Left colon (tissue), 2 donors: Measurements from ENCODE around the gene FER. TPM values are rescaled to one million over a fixed set of nuclear protein-coding genes. Genes with fewer than 3 reads are reported as not detected.
"Not testable (repeated sequence)": the region's sequence is repeated elsewhere in the genome, so short reads cannot be mapped to it uniquely, and the experiment has no call there.

Source experiments
- ATAC-seq: fragments of 200-7000 bp; cut with Tn5 transposase; one replicate; pipeline ENCODE4 v1.9.1; 2020; ENCODE audit warnings: mild to moderate bottlenecking, moderate library complexity
- DNase-seq, 2 donors: peaks; one replicate each; pipeline ENCODE4 v3.0.0-alpha.2; 2020
- intact Hi-C, 2 donors: fragments of 100-400 bp; cut with DNase I in 1 of 2; cut with micrococcal nuclease in 1 of 2; formaldehyde crosslinking; loops; one replicate each; pipeline versions ENCODE4 v1.11.2 to v1.14.0; 2022; cut with DNase I, micrococcal nuclease
- total RNA-seq, 2 donors: library from RNA; stranded (reverse); fragmentation: NEBNext Ultra II Directional; extraction: Animal tissue kit (Norgen Biotek cat#: 25700); gene quantifications; one replicate each; pipeline ENCODE4 v1.2.1, GENCODE V29; 2021
- donor health status: DM: no; HTN: no; CAD: no.
- donor health status: DM: yes; HTN: yes; CAD: no.

FER gene
- total RNA-seq, 2 donors from 2014 or later = 11.6 to 15.6 TPM

DNA sequence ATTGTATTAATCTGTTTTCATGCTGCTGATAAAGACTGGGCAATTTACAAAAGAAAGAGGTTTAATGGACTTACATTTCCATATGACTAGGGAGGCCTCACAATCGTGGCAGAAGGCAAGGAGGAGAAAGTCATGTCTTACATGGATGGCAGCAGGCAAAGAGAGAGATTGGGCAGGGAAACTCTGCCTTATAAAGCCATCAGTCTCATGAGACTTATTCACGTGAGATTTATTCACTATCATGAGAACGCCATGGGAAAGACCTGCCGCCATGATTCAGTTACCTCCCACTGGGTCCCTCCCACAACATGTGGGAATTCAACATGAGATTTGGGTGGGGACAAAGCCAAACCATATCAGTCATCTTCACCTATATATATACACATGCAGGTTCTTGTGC is 103.4 kb downstream of the FER start:
- DNase-seq, ATAC-seq, intact Hi-C loops: not testable (repeated sequence)

DNA sequence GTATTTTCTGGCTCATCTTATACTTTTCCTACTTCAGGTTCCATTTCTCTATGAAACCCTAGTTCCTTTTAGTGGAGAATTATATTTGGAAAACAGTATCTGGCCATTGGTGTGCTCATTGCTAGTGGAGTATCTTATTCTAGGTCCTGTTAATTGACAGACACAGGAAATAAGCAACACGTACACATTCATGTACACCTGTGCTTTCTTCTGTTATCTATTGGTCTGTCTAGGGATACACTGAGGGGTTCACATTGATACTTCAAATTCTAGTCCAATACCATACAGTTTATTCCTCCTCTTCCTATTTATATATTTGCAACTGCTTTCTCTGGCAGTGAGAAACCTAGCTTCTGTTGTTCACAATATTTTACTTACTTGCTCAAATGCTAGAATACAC is 110.2 kb downstream of the FER start:
- ATAC-seq = no peak
- no peak for DNase-seq
- intact Hi-C loops = no loop called here

DNA sequence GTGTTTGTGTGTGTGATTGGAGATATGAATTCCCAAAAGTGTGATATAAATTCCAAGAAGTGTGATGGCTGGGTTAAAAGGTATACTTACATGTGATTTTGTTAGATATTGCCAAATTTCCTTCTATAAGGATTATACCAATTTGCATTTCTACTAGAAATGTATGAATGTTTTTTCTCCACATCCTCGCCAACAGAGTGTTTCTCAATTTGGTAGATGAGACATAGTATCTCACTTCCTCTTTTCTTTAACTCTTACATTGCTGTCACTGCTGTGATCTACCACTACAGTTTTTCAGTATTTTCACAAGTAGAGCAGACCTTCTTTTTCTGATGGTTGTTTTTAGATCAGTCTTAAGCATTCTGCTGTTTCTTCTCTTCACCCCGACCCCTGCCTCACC is 111.3 kb downstream of the FER start:
- intact Hi-C loops = no loop called here
- DNase-seq = no peak
- no peak for ATAC-seq

DNA sequence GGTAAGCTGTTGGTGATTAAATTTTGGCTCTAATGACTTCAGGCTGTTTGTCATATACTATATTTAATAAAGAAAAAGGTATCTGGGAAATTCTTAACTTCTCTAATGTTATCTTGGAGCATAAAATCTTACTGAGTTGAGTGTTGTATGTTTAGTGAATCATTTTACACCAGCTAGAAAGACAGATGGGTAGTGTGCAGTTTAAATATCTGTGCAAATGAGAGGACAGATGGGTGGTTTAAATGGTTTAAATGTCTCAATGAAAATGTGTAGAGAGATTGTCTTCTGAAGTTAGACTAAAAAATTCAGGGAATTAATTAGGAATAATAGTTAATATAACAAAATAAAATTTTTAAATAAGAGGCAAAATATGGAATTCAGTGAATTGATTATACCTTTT is 114.5 kb downstream of the FER start:
- ATAC-seq = peak; percentile 37
- intact Hi-C loops = no loop called here
- no peak for DNase-seq

DNA sequence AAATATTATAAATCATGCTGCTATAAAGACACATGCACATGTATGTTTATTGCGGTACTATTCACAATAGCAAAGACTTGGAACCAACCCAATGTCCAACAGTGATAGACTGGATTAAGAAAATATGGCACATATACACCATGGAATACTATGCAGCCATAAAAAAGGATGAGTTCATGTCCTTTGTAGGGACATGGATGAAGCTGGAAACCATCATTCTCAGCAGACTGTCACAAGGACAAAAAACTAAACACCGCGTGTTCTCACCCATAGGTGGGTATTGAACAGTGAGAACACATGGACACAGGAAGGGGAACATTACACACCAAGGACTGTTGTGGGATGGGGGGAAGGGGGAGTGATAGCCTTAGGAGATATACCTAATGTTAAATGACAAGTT is 118.4 kb downstream of the FER start:
- ATAC-seq, intact Hi-C loops, DNase-seq: not testable (repeated sequence)

DNA sequence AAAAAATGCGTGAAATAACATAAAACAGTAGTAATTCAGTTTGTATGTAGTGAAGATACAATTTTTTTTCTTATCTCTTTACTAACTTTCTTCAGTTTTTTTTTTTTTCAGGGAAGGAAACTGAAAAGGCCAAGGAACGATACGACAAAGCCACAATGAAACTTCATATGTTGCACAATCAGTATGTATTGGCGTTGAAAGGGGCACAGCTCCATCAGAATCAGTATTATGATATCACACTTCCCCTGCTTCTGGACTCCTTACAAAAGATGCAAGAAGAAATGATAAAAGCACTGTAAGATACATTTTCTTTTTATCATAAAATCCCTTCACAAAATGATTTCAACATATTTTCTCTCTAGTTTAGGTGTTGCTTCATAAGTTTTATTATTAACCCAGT is 120.0 kb downstream of the FER start:
- intact Hi-C loops = no loop called here
- DNase-seq = no peak
- ATAC-seq = no peak

DNA sequence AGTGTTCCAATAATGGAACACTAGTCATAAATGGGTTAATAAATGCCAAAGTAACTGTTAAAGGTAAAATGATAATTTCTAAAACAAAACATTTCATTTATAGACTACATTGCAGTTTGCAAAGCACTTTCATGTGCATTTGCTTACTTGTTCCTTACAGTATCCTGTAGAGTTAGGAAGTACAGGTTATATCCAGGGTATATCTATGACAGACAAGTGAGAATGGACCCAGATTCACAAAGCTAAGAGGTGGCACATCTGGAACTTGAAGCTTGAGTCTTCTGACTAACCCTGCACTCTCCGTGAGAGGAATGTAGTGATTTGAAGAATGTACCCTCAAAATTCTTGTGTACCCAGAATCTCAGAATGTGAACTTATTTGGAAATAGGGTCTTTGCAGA is 121.4 kb downstream of the FER start:
- no peak for DNase-seq
- ATAC-seq = no peak
- intact Hi-C loops = no loop called here

DNA sequence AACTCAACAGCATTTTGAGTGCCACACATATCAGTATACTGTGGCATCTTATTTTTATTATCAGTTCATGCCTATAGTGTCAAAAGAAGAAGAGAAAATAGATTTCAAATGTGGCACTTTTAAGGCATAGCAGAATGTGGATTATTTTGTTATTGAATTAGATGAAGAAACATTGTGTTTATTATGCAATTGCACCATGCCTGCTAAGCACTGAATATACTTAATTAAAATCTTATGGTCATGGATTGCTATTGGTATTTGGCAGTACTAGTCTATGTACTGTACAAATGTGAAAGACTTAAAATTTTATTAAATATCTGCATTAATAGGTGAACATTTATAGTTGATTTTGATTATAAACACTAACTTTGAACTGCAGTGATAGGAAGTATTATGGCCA is 128.8 kb downstream of the FER start:
- no peak for ATAC-seq
- no peak for DNase-seq
- intact Hi-C loops = no loop called here

DNA sequence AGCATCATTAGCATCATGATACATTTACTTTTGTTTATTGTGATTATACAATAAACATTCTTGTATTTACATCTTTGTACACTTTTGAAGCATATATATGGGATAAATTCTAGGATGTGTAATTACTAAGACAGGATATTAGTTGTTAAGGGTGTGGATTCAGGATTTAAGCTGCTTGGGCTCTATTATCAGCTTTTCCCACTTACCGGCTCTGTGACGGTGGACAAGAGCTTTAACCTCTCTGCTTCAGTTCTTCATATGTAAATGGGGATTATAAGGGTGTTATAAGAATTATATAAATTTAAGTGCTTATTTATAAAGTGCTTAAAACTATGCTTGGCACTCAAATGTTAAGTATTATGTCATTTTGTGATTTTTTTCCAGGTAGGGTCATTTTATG is 131.1 kb downstream of the FER start:
- DNase-seq (no peak), ATAC-seq (no peak)
- intact Hi-C loops = no loop called here

DNA sequence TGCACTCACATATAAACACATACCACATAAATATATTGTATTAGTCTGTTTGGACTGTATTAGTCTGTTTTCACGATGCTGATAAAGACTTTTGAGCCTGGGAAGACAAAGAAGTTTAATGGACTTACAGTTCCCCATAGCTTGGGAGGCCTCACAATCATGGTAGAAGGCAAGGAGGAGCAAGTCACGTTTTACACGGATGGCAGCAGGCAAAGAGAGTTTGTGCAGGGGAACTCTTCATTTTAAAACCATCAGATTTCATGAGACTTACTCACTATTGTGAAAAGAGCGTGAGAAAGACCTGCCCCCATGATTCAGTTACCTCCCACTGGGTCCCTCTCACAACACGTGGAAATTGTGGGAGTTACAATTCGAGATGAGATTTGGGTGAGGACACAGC is 133.4 kb downstream of the FER start:
- no peak for DNase-seq
- no peak for ATAC-seq
- intact Hi-C loops = no loop called here

DNA sequence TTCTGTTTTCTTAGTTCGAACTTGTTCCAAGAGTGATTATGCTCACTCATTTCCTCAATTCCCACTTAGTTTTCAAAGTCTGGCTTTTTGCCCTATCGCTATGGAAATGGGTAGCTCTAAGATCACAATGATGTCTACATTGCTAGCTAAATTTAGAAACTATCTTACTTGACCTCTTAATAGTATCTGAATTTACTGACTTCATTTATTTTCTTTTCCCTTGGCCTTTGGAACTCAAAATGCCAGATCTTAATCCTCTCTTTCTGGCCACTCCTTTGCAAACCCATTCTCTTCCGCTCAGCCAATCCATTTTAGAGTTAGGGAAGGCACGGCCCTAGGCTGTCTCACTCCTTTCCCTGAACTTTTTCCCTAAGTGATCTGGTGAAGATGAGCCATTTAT is 137.0 kb downstream of the FER start:
- intact Hi-C loops = no loop called here
- DNase-seq (no peak), ATAC-seq (no peak)

DNA sequence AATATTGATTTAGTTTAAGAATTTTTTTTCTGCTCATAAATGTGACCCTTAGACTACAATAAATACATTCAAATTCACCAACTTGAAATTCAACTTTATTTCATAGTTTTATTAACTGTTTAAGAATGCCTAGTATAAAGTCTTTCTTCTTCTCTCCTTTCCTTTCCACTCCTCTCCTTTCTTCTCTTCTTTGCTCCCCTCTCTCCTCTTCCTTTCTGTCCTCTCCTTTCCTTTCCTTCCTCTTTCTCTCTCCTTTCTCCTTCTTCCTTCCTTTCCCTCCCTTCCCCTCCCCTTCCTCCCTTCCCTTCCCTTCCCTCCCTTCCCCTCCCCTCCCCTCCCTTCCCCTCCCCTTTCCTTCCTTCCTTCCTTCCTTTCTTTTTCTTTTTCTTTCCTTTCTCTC is 150.6 kb downstream of the FER start:
- intact Hi-C loops = no loop called here
- no peak for ATAC-seq
- DNase-seq = no peak

DNA sequence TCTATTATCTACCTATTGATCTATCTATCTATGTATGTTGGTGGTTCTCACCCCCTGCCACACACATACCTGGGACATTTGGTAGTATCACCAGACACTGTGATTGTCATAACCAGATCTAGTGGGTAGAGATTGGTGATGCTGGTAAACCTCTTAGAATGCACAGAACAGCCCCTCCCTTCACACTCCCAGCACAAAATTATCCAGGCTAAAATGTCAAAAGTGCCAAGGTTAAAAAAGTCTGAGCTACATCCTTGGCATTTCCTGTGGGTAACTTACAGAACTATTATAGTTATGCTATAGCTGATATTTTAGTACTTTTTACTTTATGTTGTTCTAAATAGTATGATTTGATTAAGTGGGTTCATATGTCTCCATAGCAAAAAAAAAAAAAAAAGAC is 151.0 kb downstream of the FER start:
- ATAC-seq = no peak
- intact Hi-C loops = no loop called here

DNA sequence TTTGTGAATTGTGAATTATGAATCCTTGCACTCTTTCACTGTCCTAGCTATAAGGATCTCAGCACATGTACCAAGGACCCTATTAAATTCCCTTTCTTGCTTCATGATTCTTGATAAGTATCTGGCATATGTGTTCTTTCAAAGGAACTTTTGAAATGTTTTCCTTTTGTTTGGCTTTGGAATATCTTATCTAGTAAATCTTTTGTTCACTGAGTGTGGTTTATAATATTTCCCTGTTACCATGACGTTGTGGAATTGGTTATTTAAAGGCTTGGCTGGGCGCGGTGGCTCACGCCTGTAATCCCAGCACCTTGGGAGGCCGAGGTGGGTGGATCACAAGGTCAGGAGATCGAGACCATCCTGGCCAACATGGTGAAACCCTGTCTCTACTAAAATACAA is 151.5 kb downstream of the FER start:
- DNase-seq, ATAC-seq, intact Hi-C loops: not testable (repeated sequence)

More for the DNA sequence above, 151.0 kb downstream of the FER start:
- DNase-seq = no peak

DNA sequence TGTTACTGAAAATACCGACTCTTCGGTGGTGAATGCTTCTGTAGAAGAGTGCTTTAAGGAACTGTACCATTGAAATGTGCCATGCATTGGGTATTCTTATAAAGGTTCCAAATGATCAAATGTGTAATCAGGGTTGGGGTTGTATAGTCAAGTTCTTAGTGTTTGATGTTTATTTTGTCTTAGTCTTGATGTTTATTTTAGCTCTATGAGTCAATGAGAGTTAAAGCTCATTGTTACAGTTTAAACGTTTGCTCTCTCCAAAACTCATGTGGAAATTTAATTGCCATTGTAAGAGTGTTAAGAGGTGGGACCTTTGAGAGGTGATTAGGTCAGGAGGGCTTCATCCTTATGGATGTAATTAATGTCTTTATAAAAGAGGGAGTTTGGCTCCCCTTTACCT is 153.0 kb downstream of the FER start:
- DNase-seq (no peak), ATAC-seq (no peak)
- intact Hi-C loops = no loop called here

DNA sequence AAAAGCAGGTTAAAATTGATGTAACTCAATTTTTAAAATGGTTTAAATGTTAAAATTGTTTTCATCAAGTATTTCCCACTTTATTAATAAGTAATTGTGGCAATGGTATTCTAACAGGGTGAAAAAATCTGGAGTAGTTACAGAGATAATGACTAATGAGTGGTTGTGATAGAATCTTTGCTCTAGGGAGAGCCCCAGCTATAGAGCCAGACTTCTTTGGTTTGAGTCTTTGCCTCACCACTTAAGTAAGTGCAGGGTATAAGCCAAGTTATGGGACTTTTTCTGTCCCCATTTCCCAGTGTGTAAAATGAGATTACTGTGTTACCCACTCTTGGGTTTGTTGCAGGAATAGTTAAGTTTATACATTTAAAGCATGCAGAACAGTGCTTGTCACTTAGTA is 158.1 kb downstream of the FER start:
- DNase-seq (no peak), ATAC-seq (no peak)
- intact Hi-C loops = no loop called here

DNA sequence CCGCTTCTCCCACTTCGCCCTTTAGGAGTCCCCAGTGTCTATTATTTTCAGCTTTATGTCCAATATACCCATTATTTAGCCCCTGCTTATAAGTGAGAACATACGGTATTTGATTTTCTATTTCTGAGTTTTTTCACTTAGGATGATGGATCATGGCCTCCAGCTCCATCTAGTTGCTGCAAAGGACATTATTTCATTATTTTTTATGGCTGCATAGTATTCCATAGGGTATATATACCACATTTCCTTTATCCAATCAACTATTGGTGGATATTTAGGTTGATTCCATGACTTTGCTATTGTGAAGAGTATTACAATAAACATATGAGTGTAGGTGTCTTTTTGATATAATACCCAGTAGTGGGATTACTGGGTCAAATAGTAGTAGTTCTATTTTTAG is 162.9 kb downstream of the FER start:
- no peak for ATAC-seq
- DNase-seq = no peak
- intact Hi-C loops = no loop called here

DNA sequence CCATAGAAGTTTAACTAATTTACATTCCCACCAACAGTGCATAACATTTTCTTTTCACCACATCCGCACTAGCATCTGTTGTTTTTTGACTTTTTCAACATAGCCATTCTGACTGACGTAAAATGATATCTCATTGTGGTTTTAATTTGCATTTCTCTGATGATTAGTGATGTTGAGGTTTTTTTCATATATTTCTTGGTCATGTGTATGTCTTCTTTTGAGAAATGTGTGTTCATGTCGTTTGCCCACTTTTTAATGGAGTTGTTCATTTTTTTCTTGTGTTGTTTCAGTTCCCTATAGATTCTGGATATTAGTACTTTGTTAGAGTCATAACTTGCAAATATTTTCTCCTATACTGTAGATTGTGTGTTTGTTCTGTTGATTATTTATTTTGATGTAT is 163.4 kb downstream of the FER start:
- ATAC-seq = no peak
- intact Hi-C loops = no loop called here
- DNase-seq = no peak

DNA sequence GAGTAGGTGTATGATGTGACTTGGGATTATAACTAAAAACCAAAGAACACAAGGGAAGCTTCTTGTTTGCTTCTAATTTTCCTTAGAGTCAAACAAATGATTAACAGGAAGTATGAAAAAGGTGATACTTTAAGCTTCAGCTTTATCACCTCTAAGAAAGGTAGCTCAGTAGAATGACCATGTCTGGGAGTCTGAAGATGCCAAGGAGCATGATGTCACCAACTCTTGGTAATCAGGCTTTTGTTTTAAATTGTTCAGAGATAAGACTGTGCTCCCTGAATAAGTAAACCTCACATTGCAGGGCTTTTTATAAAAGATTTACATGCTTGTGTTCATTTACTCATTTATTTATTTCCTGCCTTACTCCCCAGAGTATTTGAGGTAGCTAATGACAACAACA is 169.9 kb downstream of the FER start:
- ATAC-seq (peak; percentile 26), DNase-seq (no peak)
- intact Hi-C loops = no loop called here

DNA sequence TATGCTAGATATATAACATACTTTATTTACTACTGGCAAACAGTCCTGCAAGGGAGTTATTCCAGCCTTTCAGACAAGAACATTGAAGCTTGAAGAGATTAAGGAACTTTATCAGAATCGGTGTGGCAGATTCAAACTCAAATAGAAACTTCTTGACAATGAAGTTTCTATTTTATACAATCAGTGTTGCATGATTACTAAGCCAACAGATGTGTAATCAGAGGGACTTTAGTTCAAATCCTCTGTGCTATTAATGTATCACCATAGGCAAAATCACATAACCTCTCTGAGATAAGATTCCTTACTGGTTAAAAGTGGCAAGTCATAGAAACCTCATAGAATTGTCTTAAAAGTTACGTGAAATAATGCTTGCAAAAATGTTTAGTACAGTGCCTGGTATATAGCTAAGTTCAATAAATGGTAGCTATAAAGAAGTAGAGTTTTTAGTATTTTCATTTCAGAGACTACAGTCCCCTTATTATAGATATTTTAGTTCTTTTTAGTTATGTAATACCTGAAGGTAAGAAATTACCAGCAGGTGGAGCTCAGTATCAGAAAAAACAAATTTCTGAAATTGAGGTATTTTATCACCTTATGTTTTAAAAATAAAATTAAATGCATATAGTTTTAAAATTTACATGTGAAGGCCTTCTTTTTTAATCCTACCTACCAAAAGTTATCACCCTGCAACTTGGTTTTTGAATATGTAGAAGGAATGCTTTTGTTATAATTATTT is 172.1 kb downstream of the FER start:
- ATAC-seq = no peak
- intact Hi-C loops = no loop called here
- DNase-seq = no peak

DNA sequence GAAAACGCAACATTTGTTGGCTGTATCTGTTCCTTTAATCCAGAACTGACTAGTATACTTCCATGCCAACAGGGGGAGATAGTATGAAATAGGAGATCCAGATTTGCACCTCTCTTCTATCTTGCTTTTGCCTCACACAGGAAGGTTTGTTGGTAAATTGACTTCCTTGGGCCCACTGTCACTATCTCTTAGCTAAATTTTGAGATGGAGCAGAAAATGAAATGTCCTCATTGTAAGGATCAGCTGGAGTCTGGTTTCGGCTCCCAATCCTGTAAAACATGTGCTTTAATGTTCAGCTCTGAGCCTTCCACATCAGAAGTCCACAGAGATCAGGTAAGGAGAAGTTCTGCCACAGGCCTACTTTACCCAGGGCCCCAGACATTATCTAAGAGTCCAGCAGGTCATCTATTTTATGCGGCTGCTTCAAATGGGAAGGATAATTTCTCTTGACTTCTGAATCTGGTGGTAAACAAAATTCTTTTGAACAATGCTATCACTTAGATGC is 176.8 kb downstream of the FER start:
- no peak for ATAC-seq
- DNase-seq = no peak
- intact Hi-C loops = no loop called here
